MM.1S (cell line): ENCODE results near the gene LITAFD.

ENCODE experiments used
- DNase-seq: peaks from one replicate; pipeline ENCODE4 v3.0.0-alpha.2; 2015
- H2AFZ ChIP-seq: fragments of 300-600 bp; sonication (generic); 2 replicates; pipeline ENCODE4 v1.6.0; 2016; ENCODE audit warnings: antibody characterized with exemption, low read length
- H3F3A ChIP-seq: fragments of 300-600 bp; sonication (generic); 2 replicates; pipeline ENCODE4 v1.6.1; 2016; ENCODE audit warnings: mild to moderate bottlenecking, antibody characterized with exemption, low read length, moderate library complexity, mixed read lengths; ENCODE audit not compliant: insufficient read depth
- H3K27ac ChIP-seq: fragments of 300-600 bp; sonication (generic); 2 replicates; pipeline ENCODE4 v1.5.1; 2016; ENCODE audit warnings: mild to moderate bottlenecking, low read length
- H3K27me3 ChIP-seq: fragments of 300-600 bp; sonication (generic); replicated peaks from 2 replicates; pipeline ENCODE4 v1.6.0; 2016; ENCODE audit warnings: low read length; ENCODE audit not compliant: insufficient read depth
- H3K36me3 ChIP-seq: fragments of 300-600 bp; sonication (generic); replicated peaks from 2 replicates; pipeline ENCODE4 v1.6.1; 2016; ENCODE audit warnings: mild to moderate bottlenecking, low read length, mixed read lengths; ENCODE audit not compliant: insufficient read depth
- H3K4me1 ChIP-seq: fragments of 300-600 bp; sonication (generic); 2 replicates; pipeline ENCODE4 v1.6.1; 2016; ENCODE audit warnings: low read length, mixed read lengths
- H3K4me2 ChIP-seq: fragments of 300-600 bp; sonication (generic); 2 replicates; pipeline ENCODE4 v1.6.0; 2016; ENCODE audit warnings: low read depth, low read length
- H3K4me3 ChIP-seq: fragments of 300-600 bp; sonication (generic); 2 replicates; pipeline ENCODE4 v1.5.1; 2016; ENCODE audit warnings: low read length, mixed read lengths
- H3K79me2 ChIP-seq: fragments of 300-600 bp; sonication (generic); 2 replicates; pipeline ENCODE4 v1.6.1; 2016; ENCODE audit warnings: mixed run types, low read length, mixed read lengths
- H3K9ac ChIP-seq: fragments of 300-600 bp; sonication (generic); 2 replicates; pipeline ENCODE4 v1.6.1; 2016; ENCODE audit warnings: low read length, mixed read lengths
- H3K9me2 ChIP-seq: fragments of 300-600 bp; sonication (generic); replicated peaks from 2 replicates; pipeline ENCODE4 v1.6.1; 2016; ENCODE audit warnings: mild to moderate bottlenecking, low read length, mixed read lengths; ENCODE audit not compliant: insufficient read depth
- H3K9me3 ChIP-seq: fragments of 300-600 bp; sonication (generic); replicated peaks from 2 replicates; pipeline ENCODE4 v1.6.1; 2016; ENCODE audit warnings: mild to moderate bottlenecking, low read length, mixed read lengths; ENCODE audit not compliant: insufficient read depth
- H4K20me1 ChIP-seq: fragments of 300-600 bp; sonication (generic); 2 replicates; pipeline ENCODE4 v1.6.1; 2016; ENCODE audit warnings: mild to moderate bottlenecking, low read length, moderate library complexity, mixed read lengths; ENCODE audit not compliant: insufficient read depth
- CTCF ChIP-seq: fragments of 300-600 bp; sonication (generic); IDR thresholded peaks from 2 replicates; pipeline ENCODE4 v1.5.1; 2016; ENCODE audit warnings: antibody characterized with exemption, low read length, mixed read lengths
- EZH2 ChIP-seq: fragments of 300-600 bp; sonication (generic); optimal IDR thresholded peaks from 2 replicates; pipeline ENCODE3; 2017; ENCODE audit warnings: low read depth, mild to moderate bottlenecking, antibody characterized with exemption, low read length, mixed read lengths
- EZH2phosphoT487 ChIP-seq: fragments of 300-600 bp; sonication (generic); IDR thresholded peaks from 2 replicates; pipeline ENCODE4 v1.6.1; 2018; ENCODE audit warnings: antibody characterized with exemption, low read length

The LITAFD gene

GRCh38 chr16:8898660-8899318, 16.6 kb downstream of the LITAFD start:
- DNase-seq = no peak
- H3K27ac ChIP-seq = peak overlapping the region; percentile 43; the same call in 1 of the 2 replicates
- peaks cover 19% of the 10 kb centered on the region for H3K4me1 ChIP-seq
- H2AFZ ChIP-seq = no peak overlapping the region
- no peaks in the 10 kb centered on the region for H3K9me2 ChIP-seq
- H3K9me3 ChIP-seq = no peaks in the 10 kb centered on the region
- H3K4me2 ChIP-seq = no peak overlapping the region
- peaks cover 7% of the 10 kb centered on the region; the same call in 1 of the 2 replicates for H4K20me1 ChIP-seq
- peaks cover 48% of the 10 kb centered on the region for H3K79me2 ChIP-seq
- no peaks in the 10 kb centered on the region for H3K27me3 ChIP-seq
- H3K9ac ChIP-seq = no peak overlapping the region
- peaks cover 21% of the 10 kb centered on the region for H3F3A ChIP-seq
- no peak overlapping the region for H3K4me3 ChIP-seq
- TF ChIP-seq EZH2 (no peak), EZH2phosphoT487 (no peak)
- peaks cover 49% of the 10 kb centered on the region for H3K36me3 ChIP-seq

GRCh38 chr16:8899709-8900317, 17.7 kb downstream of the LITAFD start:
- Histone ChIP-seq H3K27me3 (no peaks in the 10 kb centered on the region), H2AFZ (no peak overlapping the region), H4K20me1 (peaks cover 7% of the 10 kb centered on the region; the same call in 1 of the 2 replicates), H3K4me3 (no peak overlapping the region), H3K79me2 (peaks cover 49% of the 10 kb centered on the region), H3K4me1 (peaks cover 19% of the 10 kb centered on the region), H3K36me3 (peaks cover 47% of the 10 kb centered on the region), H3K27ac (peak overlapping the region; percentile 43; the same call in 1 of the 2 replicates), H3F3A (peaks cover 21% of the 10 kb centered on the region), H3K9me3 (no peaks in the 10 kb centered on the region), H3K9me2 (no peaks in the 10 kb centered on the region), H3K9ac (no peak overlapping the region), H3K4me2 (peak overlapping the region; percentile 22; the same call in 1 of the 2 replicates)
- TF ChIP-seq EZH2phosphoT487 = no peak
- no peak for TF ChIP-seq CTCF
- TF ChIP-seq EZH2 = no peak
- peak; percentile 80 for DNase-seq

- DNase-seq = no peak
- H3K9me3 ChIP-seq = no peaks in the 10 kb centered on the region
- no peak overlapping the region for H3K4me3 ChIP-seq
- peaks cover 7% of the 10 kb centered on the region; the same call in 1 of the 2 replicates for H4K20me1 ChIP-seq
- peaks cover 54% of the 10 kb centered on the region for H3K79me2 ChIP-seq
- peaks cover 42% of the 10 kb centered on the region for H3K36me3 ChIP-seq
- peaks cover 19% of the 10 kb centered on the region for H3K4me1 ChIP-seq
- H3K9me2 ChIP-seq = no peaks in the 10 kb centered on the region
- no peak overlapping the region for H2AFZ ChIP-seq
- peak overlapping the region; percentile 43; the same call in 1 of the 2 replicates for H3K27ac ChIP-seq
- H3F3A ChIP-seq = peaks cover 21% of the 10 kb centered on the region
- H3K4me2 ChIP-seq = peak overlapping the region; percentile 22; the same call in 1 of the 2 replicates
- no peak overlapping the region for H3K9ac ChIP-seq
- TF ChIP-seq EZH2 (no peak), CTCF (no peak), EZH2phosphoT487 (no peak)
- no peaks in the 10 kb centered on the region for H3K27me3 ChIP-seq
Observed at GRCh38 chr16:8900343-8900742, 18.2 kb downstream of the LITAFD start.
